ENCODE results near the gene PCYT2. TPM values are rescaled to one million over a fixed set of nuclear protein-coding genes. Genes with fewer than 3 reads are reported as not detected.

The PCYT2 gene
- total and polyA plus RNA-seq, 2 donors (not counting 1 experiment from before 2014, with no cell fraction given) = 33.4 to 34.9 TPM

GRCh38 chr17:81934850-81935708 lies 23.9 kb upstream of the PCYT2 start:
- no peaks in the 10 kb centered on the region for H4K20me1 ChIP-seq (ENCODE audit: control insufficient read depth, insufficient read depth, low read length, poor library complexity, severe bottlenecking)
- H3K27me3 ChIP-seq (replicated peaks in 1 of 4; ENCODE audit: control extremely low read depth in 1 of 4, control insufficient read depth in 3 of 4, insufficient read depth in 4 of 4, low read length in 3 of 4) = peaks cover 0 to 5% (median 0%) of the 10 kb centered on the region in 4 experiments
- no peak overlapping the region for H3K27ac ChIP-seq (ENCODE audit: low read length in 2 of 2)
- Mint-ChIP-seq H3K27me3 (peaks cover 7% of the 10 kb centered on the region), H3K4me1 (peaks cover 11% of the 10 kb centered on the region), H3K4me3 (no peak overlapping the region), H3K27ac (no peak overlapping the region), H3K9me3 (ENCODE audit: insufficient read depth) (no peaks in the 10 kb centered on the region)
- DNase-seq = no peak
- CTCF ChIA-PET = interaction anchor here (0.7 kb wide), 1 partner anchor 141 kb away, joined by 3 read pairs; no protein-coding TSS in a partner anchor
- peaks cover 10 to 14% of the 10 kb centered on the region in 2 donors for H3K4me1 ChIP-seq (ENCODE audit: control insufficient read depth in 2 of 2, insufficient read depth in 2 of 2, low read length in 2 of 2)
- H3K4me3 ChIP-seq (ENCODE audit: control extremely low read depth in 1 of 5, extremely low read depth in 1 of 5, insufficient read depth in 1 of 5, low read depth in 2 of 5, low read length in 4 of 5) = no peak overlapping the region
- H2AFZ ChIP-seq (ENCODE audit: insufficient read depth, low read depth, low read length, poor library complexity, severe bottlenecking) = no peak overlapping the region
- H3K79me2 ChIP-seq (ENCODE audit: control insufficient read depth, insufficient read depth, low read length) = no peaks in the 10 kb centered on the region
- H3K9ac ChIP-seq (ENCODE audit: low read length) = no peak overlapping the region
- 96% methylated on average over 32 of the region's 38 CpGs for WGBS (ENCODE audit: insufficient coverage)
- no peak overlapping the region for H3K4me2 ChIP-seq (replicated peaks; ENCODE audit: low read depth, low read length, poor library complexity, severe bottlenecking)
- no peaks in the 10 kb centered on the region for H3K9me3 ChIP-seq (ENCODE audit: control extremely low read depth in 1 of 3, control insufficient read depth in 2 of 3, insufficient read depth in 1 of 3, low read length in 2 of 3)
- TF ChIP-seq CTCF (IDR thresholded peaks at IDR 0.05) (no peak), EZH2 (IDR thresholded peaks at IDR 0.05; ENCODE audit: borderline replicate concordance, insufficient read depth, low read depth, low read length, poor library complexity, severe bottlenecking) (no peak)
- no peak for ATAC-seq (ENCODE audit: low read depth)
- intact Hi-C loops (cut with micrococcal nuclease) = no loop called here
- no peaks in the 10 kb centered on the region for H3K36me3 ChIP-seq (replicated peaks in 1 of 2; ENCODE audit: control extremely low read depth in 1 of 2, control insufficient read depth in 1 of 2, extremely low read depth in 1 of 2, insufficient read depth in 2 of 2, low read length in 1 of 2)
- POLR2A ChIA-PET = no interaction called here

GRCh38 chr17:81934098-81934757 lies 23.0 kb upstream of the PCYT2 start:
- Mint-ChIP-seq H3K4me1 (peaks cover 11% of the 10 kb centered on the region), H3K4me3 (no peak overlapping the region), H3K9me3 (ENCODE audit: insufficient read depth) (no peaks in the 10 kb centered on the region), H3K27me3 (peaks cover 7% of the 10 kb centered on the region), H3K27ac (no peak overlapping the region)
- CTCF ChIA-PET = no interaction called here
- no peaks in the 10 kb centered on the region for H3K36me3 ChIP-seq (replicated peaks in 1 of 2; ENCODE audit: control extremely low read depth in 1 of 2, control insufficient read depth in 1 of 2, extremely low read depth in 1 of 2, insufficient read depth in 2 of 2, low read length in 1 of 2)
- no peaks in the 10 kb centered on the region for H3K9me3 ChIP-seq (ENCODE audit: control extremely low read depth in 1 of 3, control insufficient read depth in 2 of 3, insufficient read depth in 1 of 3, low read length in 2 of 3)
- no peaks in the 10 kb centered on the region for H4K20me1 ChIP-seq (ENCODE audit: control insufficient read depth, insufficient read depth, low read length, poor library complexity, severe bottlenecking)
- H3K27ac ChIP-seq (ENCODE audit: low read length in 2 of 2) = no peak overlapping the region
- TF ChIP-seq CTCF (IDR thresholded peaks at IDR 0.05) = no peak
- TF ChIP-seq EZH2 (IDR thresholded peaks at IDR 0.05; ENCODE audit: borderline replicate concordance, insufficient read depth, low read depth, low read length, poor library complexity, severe bottlenecking) = no peak
- POLR2A ChIA-PET = no interaction called here
- H3K79me2 ChIP-seq (ENCODE audit: control insufficient read depth, insufficient read depth, low read length) = no peaks in the 10 kb centered on the region
- H3K4me2 ChIP-seq (replicated peaks; ENCODE audit: low read depth, low read length, poor library complexity, severe bottlenecking) = no peak overlapping the region
- H3K27me3 ChIP-seq (replicated peaks in 1 of 4; ENCODE audit: control extremely low read depth in 1 of 4, control insufficient read depth in 3 of 4, insufficient read depth in 4 of 4, low read length in 3 of 4) = peaks cover 0 to 11% (median 2%) of the 10 kb centered on the region in 4 experiments
- no peak for ATAC-seq (ENCODE audit: low read depth)
- H3K9ac ChIP-seq (ENCODE audit: low read length) = no peak overlapping the region
- intact Hi-C loops (cut with micrococcal nuclease) = no loop called here
- H3K4me1 ChIP-seq (ENCODE audit: control insufficient read depth in 2 of 2, insufficient read depth in 2 of 2, low read length in 2 of 2) = peaks cover 10 to 14% of the 10 kb centered on the region in 2 donors
- H3K4me3 ChIP-seq (ENCODE audit: control extremely low read depth in 1 of 5, extremely low read depth in 1 of 5, insufficient read depth in 1 of 5, low read depth in 2 of 5, low read length in 4 of 5) = no peak overlapping the region
- H2AFZ ChIP-seq (ENCODE audit: insufficient read depth, low read depth, low read length, poor library complexity, severe bottlenecking) = no peak overlapping the region
- DNase-seq = no peak
- 97% methylated on average over 21 of the region's 23 CpGs for WGBS (ENCODE audit: insufficient coverage)
